GM19397 (cell line): Measurements from ENCODE around the gene NEIL1.
"Not testable (repeated sequence)": the region's sequence is repeated elsewhere in the genome, so short reads cannot be mapped to it uniquely, and the experiment has no call there.

ENCODE experiments used
- ATAC-seq: cut with Tn5 transposase; IDR thresholded peaks from one replicate; pipeline ENCODE4 v1.9.1; 2021; ENCODE audit warnings: mild to moderate bottlenecking, moderate library complexity; ENCODE audit not compliant: unreplicated experiment

Gene NEIL1

DNA sequence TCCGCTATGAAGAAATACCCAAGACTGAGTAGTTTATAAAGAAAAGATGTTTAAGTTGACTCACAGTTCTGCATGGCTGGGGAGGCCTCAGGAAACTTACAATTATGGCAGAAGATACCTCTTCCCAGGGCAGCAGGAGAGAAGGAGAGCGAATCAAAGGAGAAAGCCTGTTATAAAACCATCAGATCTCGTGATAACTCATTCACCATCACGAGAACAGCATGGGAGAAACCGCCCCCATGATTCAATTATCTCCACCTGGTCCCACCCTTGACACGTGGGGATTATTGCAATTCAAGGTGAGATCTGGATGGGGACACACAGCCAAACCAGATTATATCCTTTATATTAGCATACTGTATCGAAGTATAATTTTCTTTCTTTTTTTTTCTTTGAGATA, 14.7 kb upstream of the NEIL1 start:
- ATAC-seq, result not testable (repeated sequence)

DNA sequence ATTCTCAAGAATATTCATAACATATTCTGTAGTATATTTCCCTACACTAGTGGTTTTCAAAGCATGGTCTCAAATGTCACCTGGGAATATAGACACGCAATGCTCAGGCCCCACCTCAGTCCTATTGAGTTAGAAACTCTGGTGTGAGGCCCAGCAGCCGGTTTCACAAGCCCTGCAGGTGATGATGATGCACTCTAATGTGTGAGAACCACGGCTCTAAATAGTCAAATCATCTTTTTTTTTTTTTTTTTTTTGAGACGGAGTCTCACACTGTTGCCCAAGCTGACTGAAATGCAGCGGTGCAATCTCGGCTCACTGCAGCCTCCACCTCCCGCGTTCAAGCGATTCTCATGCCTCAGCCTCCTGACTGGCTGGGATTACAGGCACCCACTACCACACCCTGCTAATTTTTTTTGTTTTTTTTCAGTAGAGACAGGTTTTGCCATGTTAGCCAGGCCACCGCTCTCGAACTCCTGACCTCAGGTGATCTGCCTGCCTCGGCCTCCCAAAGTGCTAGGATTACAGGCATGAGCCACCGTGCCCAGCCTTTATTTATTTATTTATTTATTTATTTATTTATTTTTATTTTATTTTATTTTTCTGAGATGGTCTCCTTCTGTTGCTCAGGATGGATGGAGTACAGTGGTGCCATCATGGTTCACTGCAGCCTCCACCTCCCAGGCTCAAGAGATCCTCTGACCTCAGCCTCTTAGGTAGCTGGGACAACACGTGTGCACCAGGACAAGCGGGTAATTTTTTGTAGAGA, 13.0 kb upstream of the NEIL1 start:
- not testable (repeated sequence) for ATAC-seq

DNA sequence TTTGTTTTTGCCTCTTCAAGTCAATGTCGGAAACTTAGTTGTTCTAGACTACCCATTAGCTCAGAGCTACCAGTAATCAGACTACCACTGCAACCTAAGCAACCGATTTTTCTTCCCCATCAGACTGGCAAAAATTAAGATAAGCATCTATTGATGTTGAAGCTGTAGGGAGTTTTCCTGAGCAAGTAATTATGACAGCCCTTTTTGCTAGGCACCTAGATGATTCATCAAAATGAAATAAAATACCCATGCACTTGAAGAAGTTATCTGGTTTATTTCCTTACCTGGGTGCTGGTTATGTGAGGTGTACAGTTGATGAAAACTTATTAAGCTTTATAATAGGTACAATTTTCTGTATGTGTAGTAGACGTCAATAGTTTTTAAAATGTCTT, 11.5 kb upstream of the NEIL1 start:
- no peak for ATAC-seq

DNA sequence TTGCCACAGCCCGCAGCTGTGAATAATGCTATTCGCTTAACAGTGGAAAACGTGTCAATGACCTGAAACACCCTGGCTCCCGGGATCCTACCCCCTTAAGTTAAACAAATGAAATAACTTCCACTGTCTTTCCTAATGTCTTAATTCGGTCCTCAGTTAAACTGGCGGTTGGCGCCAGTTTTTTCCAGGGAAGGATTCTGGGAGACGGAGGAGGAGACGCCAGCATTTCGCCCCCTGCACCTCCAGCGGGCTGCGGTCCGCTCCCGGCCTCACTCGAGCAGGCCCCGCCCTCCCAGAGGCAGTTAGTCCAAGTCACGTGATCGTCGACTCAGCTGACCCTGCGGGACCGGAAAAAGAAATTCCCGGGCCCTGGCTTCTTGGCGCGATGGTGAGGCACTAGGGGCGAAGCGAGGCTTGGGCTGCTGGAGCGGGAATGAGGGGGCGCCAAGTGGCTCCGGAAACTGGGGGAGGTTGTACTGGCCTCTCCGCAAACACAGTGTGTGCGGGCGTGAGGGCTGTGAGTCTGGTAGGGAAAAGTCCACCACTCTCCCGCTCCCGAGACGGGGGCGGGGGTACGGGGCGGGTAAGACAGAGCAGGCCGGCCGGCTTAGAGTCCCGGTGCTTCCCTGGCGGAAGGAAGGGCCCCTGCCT, 11.0 kb upstream of the NEIL1 start, which contains the start of gene COMMD4:
TSS of gene COMMD4 (plus strand) at position 359 of the 651 bp plus-strand sequence. CDS start at position 386, 27 bp downstream.
- ATAC-seq, result peak; percentile 57

DNA sequence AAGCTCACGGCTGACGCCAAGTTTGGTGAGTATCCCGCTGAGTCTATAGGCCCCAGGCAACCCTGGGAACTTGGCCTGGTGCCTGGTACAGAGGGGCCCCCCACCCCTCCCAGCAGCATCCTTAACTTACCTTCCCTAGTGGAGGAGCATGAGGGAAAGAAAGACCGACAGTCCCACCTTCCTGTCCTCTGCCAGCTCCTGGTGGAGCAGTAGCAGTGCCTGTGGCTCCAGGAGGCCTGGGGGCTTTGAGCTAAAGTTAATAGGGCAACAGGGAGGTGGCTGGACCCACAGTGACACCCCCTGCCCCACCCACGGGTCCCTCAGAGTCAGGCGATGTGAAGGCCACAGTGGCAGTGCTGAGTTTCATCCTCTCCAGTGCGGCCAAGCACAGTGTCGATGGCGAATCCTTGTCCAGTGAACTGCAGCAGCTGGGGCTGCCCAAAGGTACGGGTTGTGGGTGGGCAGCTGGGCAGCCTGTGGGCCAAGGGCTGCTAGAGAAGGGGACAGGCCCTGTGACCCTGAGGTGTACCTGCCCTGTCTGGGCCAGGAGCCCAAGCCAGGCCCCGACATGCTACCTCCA, 8.1 kb upstream of the NEIL1 start:
- no peak for ATAC-seq

DNA sequence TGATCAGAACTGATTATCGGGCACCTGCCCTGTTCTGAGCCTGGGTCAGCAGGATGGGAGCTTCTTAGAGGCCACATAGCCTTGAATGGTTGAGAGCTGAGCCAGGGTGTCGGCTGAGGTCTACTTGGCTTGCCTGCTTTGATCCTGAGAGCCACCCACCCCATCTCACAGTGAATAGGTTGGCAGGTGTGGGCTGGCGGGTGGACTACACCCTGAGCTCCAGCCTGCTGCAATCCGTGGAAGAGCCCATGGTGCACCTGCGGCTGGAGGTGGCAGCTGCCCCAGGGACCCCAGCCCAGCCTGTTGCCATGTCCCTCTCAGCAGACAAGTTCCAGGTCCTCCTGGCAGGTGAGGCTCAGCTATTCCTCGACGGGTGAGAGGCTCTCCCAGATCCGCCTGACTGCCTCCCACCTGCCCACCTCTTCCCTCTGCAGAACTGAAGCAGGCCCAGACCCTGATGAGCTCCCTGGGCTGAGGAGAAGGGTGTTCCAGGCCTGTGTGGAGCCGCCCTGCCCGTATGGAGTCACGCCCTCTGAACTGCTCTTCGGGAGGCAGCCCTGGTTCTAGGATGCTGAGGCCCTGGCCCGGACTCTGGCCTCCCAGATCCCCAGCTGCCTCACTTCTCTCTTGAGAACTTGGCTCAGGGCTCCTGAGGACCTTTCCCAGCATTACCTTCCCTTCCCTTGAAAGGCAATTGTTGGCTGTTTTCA, 7.2 kb upstream of the NEIL1 start:
- ATAC-seq, result no peak

DNA sequence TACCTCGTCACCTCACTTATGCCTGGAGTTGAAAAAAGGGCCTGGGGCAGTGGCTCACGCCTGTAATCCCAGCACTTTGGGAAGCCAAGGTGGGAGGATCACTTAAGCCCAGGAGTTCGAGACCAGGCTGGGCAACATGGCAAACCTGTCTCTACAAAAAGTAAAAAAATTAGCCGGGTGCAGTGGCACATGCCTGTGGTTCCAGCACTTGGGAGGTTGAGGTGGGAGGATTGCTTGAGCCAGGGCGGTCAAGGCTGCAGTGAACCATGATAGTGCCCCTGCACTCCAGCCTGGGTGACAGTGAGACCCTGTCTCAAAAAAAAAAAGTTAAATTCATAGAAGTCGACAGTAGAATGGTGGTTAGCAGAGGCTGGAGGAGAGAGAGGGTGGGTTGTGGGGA, 4.6 kb upstream of the NEIL1 start:
- ATAC-seq, result no peak

DNA sequence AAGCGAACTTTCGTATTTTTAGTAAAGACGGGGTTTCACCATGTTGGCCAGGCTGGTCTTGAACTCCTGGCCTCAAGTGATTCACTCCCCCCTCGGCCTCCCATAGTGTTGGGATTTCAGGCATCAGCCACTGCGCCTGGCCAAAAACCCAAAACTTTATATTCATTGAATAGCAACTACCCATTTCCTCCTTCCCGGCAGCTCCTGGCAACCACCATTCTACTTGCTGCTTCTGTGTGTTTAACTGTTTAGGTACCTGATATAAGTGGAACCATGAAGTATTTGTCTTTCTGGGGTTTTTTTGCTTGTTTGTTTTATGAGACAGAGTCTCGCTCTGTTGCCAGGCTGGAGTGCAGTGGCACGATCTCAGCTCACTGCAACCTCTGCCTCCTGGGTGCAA, 2.9 kb upstream of the NEIL1 start:
- ATAC-seq, result not testable (repeated sequence)

DNA sequence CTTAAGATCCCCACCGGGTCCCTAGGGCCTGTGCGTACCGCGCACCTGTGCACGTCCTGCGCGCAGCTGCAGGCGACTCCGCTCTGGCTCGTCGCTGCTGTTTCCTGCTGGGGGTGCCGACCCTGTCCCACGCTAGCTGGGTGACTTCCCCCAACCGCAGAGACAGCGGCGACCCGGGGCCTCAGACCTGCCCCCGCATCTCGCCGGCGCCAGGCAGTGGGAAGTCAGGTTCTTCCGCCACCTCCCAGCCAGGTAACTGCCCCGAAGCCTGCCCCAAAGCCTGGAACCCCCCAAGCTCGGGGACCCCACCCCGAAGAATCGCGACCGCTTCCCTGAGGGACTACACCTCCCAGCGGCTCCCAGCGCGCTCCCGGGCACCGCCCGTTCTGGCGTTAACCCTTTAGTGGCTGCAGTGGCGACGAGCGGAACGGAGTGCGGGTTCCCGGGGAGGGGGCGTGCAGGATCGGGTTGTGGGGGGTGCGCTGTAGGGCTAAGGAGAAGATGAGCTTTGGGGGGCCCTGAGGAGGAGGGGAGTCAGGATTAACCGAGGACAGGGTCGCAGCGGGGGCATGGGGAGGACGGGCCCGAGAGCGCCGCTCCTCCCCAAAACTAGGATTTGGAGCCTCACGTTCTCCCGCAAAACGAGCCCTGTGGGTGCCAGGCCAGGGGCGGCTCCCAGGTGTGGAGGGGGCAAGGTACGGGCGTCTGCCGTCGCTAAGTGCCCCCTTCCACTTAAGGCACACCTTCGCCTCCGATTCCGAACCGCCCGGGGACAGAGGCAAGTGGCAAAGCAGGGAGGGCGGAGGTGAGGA, 589 bp downstream of the NEIL1 start:
- ATAC-seq, result peak; percentile 62

DNA sequence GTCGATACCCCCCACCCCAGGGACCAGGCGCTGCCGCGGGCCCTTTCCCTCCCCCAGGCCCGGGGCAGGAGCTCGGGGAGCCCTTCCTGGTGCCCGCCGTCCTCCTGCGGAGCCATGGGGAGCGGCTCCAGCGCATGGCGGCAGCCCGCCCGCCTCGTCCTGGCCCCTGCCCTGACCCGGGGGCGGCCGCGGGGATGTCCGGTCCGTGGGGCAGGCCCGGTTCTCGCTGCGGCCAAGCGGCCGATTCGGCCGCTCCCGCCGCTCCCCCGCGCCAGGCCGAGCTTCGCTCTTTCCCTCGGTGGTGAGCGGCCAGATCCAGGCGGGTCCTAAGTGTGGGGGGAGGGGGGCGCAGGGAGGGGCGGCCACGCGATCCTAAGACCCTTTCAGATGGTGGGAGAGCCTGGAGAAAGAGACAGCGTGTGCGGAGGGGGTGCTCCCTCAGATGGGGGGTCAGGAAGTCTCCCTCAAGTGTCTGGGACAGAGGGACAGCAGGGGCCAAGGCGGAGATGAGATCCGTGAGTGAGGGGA, 1.3 kb downstream of the NEIL1 start:
- ATAC-seq, result no peak

DNA sequence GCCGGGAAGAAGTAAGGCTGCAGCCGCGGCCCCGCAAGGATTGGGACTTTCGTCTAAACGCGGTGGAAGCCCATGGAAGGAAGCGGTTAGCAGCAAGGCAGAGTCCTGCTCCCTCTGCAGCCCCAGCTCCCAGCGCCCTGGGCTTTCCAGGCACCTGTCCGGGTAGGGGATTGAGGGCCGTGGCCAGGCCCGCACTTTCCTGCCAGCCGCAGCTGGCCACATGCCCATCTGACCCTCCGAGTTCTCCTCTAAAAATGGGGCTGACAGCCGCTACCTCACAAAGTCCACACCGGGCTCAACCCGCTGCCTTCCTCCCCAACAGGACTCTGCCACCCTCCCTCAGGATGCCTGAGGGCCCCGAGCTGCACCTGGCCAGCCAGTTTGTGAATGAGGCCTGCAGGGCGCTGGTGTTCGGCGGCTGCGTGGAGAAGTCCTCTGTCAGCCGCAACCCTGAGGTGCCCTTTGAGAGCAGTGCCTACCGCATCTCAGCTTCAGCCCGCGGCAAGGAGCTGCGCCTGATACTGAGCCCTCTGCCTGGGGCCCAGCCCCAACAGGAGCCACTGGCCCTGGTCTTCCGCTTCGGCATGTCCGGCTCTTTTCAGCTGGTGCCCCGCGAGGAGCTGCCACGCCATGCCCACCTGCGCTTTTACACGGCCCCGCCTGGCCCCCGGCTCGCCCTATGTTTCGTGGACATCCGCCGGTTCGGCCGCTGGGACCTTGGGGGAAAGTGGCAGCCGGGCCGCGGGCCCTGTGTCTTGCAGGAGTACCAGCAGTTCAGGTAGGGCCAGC, 1.9 kb downstream of the NEIL1 start:
- no peak for ATAC-seq

DNA sequence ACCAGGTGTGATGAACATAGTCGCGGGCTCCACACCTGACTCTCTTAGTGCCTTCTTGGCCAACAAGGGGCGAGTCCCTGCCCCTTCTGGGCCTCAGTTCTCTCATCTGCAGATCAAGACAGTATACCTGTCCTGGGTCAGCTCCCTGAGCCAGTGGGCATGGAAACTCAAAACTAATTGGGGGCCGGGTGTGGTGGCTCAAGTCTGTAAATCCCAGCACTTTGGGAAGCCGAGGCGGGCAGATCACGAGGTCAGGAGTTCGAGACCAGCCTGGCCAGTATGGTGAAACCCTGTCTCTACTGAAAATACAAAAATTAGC, 2.5 kb downstream of the NEIL1 start:
- ATAC-seq, result not testable (repeated sequence)

DNA sequence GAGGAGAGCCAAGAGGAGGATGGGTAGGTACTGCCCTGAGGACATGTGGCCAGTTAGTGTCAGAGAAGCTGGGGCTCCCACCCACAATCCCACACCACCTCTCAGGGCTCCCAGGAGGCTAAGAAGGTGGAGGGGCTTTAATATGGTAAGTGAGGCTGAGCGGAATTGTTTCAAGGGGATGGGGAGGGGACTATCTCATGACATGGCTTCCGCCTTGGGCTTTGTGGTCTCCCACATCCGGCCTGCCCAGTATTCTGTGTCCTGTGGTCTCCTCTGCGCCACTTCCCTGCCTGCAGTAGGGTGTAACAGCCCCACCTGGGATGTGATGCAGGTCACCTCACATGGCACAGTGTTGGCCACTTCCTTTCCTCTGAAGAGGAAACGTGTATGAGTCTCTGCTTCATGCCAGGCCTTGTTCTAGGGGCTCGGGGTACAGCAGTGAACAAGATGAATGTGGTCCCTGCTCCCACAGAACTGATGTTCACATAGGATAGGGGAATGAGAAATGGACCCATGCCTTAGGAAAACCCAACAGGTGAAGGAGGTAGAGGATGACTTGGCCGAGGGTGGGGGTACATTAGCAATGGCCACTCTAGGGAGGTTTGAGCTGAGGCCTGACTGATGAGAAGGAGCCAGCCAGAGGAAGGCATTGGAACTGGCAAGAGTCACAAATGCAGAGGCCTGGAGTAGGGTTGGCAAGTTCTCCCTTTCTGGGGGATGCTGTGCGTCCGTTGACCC, 3.2 kb downstream of the NEIL1 start:
- ATAC-seq, result no peak

DNA sequence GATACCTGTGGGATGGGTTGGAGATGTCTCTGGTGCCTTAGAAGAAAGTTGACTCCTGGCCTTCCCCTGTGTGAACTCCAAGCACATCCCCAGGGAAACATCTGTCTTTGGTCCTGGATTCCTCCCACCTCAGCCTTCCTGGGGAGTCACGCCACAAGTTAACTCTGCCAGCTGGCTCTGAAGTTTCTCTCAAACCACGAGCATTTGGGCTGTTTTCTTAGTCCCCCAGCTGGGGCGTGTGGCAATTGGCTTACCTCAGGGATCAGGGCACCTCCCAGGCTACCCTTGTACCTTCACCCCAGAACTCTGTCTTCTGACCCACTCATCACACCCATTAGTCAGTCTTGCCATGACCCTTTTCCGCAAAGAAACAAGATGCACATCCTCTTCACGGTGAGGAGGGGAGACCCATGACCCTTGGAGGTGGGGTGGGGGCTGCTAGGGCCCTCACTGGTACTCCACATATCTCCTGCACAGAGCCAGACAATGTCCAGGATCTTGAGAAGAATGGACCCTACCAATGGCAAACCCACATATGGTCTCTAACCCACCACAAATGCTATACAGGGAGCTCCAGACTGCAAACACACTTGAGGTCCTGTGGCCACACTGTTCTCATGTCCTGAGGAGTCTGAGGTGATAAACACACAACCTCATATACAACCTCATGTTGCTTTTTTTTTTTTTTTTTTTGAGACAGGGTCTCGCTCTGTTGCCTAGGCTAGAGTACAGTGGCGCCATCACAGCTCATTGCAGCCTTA, 3.9 kb downstream of the NEIL1 start:
- no peak for ATAC-seq

DNA sequence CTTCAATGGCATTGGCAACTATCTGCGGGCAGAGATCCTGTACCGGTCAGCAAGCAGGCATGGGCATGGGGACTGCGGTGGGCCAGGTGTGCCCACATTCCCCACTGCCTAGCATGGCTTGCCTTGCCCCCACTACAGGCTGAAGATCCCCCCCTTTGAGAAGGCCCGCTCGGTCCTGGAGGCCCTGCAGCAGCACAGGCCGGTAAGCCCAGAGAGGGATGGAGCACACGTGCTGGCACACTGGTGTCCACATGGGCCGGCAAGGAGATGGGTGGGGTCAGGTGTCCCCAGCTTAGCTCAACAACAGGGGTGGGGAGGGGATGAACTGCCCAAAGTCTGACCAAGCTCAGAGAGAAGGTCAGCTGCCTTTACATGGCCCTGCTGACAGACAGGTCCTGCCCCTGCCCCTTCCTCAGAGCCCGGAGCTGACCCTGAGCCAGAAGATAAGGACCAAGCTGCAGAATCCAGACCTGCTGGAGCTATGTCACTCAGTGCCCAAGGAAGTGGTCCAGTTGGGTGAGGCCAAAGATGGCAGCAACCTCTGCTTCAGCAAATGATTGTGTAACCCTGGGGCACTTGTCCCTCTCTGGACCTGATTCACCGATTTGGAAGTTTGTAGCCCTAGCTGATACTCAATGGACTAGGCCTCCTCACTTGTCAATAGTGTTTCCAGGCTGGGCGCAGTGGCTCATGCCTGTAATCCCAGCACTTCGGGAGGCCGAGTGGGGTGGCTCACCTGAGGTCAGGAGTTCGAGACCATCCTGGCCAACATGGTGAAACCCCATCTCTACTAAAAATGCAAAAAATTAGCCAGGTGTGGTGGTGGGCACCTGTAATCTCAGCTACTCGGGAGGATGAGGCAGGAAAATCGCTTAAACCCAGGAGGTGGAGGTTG, 5.6 kb downstream of the NEIL1 start:
- ATAC-seq, result no peak

DNA sequence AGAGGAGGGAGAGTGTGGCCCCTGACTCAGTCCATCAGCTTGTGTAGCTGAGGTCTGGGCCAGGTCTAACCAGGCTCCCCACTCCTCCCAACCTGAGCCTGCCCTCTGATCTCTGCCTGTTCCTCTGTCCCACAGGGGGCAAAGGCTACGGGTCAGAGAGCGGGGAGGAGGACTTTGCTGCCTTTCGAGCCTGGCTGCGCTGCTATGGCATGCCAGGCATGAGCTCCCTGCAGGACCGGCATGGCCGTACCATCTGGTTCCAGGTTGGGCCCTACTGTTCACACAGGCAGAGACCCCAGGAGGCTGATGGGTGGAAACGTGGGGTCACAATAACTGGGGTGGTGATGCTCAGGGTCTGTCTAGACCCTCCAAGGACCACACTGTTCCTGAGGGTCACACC, 6.8 kb downstream of the NEIL1 start:
- no peak for ATAC-seq

DNA sequence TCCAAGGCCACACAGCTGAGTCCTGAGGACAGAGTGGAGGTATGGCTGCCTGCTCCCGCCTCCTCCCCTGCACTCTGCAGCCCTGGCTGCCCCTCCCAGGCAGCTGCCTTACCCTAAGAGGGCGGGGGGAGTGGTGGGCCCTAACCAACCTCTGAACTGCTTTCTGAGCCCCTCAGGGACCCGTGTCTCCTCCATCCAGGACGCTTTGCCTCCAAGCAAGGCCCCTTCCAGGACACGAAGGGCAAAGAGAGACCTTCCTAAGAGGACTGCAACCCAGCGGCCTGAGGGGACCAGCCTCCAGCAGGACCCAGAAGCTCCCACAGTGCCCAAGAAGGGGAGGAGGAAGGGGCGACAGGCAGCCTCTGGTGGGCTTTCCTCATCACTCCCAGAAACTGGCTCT, 7.6 kb downstream of the NEIL1 start:
- ATAC-seq, result no peak
